ENCODE results near the gene ADGRF5.

- TF ChIP-seq POLR2AphosphoS5 (IDR thresholded peaks at IDR 0.05) = no peak
- no peak for TF ChIP-seq CTCF (IDR thresholded peaks at IDR 0.05)
- TF ChIP-seq POLR2A (IDR thresholded peaks at IDR 0.05) = no peak
- TF ChIP-seq EP300 (IDR thresholded peaks at IDR 0.05) = no peak
Observed at GRCh38 chr6:46906776-46907175, 15.0 kb downstream of the ADGRF5 start.
